Endothelial cell of umbilical vein (primary cell): ENCODE data around the gene GAN.

Experiments used
- CTCF ChIP-seq, 2 donors: IDR thresholded peaks; 1 replicate in 1 of 2; 2 replicates in 1 of 2; pipeline ENCODE4 v1.5.1; 2011; ENCODE audit warnings: low read length in 2 of 2, mild to moderate bottlenecking in 2 of 2, moderate library complexity in 2 of 2, control low read depth in 1 of 2, inconsistent platforms in 1 of 2, low read depth in 1 of 2; ENCODE audit not compliant: insufficient read depth in 1 of 2; ENCODE audit errors: extremely low read depth in 1 of 2
- EZH2 ChIP-seq: IDR thresholded peaks from 2 replicates; pipeline ENCODE4 v1.6.1; 2012; ENCODE audit warnings: borderline replicate concordance, low read depth, mild to moderate bottlenecking, moderate library complexity, low read length, inconsistent platforms; ENCODE audit not compliant: severe bottlenecking
- FOS ChIP-seq: IDR thresholded peaks from 2 replicates; pipeline ENCODE4 v1.6.1; 2011; ENCODE audit warnings: mild to moderate bottlenecking, low read length, moderate library complexity, borderline replicate concordance; ENCODE audit not compliant: insufficient read depth
- GATA2 ChIP-seq: IDR thresholded peaks from 2 replicates; pipeline ENCODE4 v1.7.0; 2011; ENCODE audit warnings: low read depth, mild to moderate bottlenecking, moderate library complexity, mixed read lengths, low read length; ENCODE audit not compliant: insufficient read length, insufficient read depth
- JUN ChIP-seq: IDR thresholded peaks from 2 replicates; pipeline ENCODE4 v1.6.1; 2011; ENCODE audit warnings: borderline replicate concordance, low read depth; ENCODE audit not compliant: insufficient read length, insufficient read depth
- MAX ChIP-seq: IDR thresholded peaks from 2 replicates; pipeline ENCODE4 v1.6.1; 2011; ENCODE audit not compliant: insufficient read depth, insufficient read length
- MYC ChIP-seq: IDR thresholded peaks from one replicate; pipeline ENCODE4 v1.6.1; 2011; ENCODE audit warnings: mild to moderate bottlenecking, low read depth, low read length
- POLR2A ChIP-seq: IDR thresholded peaks from 2 replicates; pipeline ENCODE4 v1.6.1; 2012; ENCODE audit warnings: low read depth, mild to moderate bottlenecking, control low read depth, low read length
- POLR2AphosphoS5 ChIP-seq: IDR thresholded peaks from 2 replicates; pipeline ENCODE4 v1.6.1; 2012; ENCODE audit warnings: low read depth, mild to moderate bottlenecking, control low read depth, low read length, moderate library complexity; ENCODE audit not compliant: insufficient read depth

- TF ChIP-seq CTCF (IDR thresholded peaks at IDR 0.05; ENCODE audit: extremely low read depth in 1 of 2, insufficient read depth in 1 of 2, low read depth in 1 of 2, low read length in 2 of 2) (no peak), MAX (no peak), POLR2AphosphoS5 (no peak), EZH2 (no peak), GATA2 (no peak), JUN (no peak), POLR2A (no peak), FOS (no peak), MYC (no peak)
Measured at GRCh38 chr16:81292936-81293335, 21.8 kb upstream of the GAN start.
